ENCODE data around the gene IL1RL2.

Gene IL1RL2

GRCh38 chr2:102261467-102262135 lies 74.8 kb downstream of the IL1RL2 start:
- Histone ChIP-seq H3K27me3 (ENCODE audit: insufficient read depth, low read depth) (no peaks in the 10 kb centered on the region), H3K79me2 (ENCODE audit: insufficient read depth, low read depth) (no peaks in the 10 kb centered on the region), H3K36me3 (ENCODE audit: insufficient read depth) (no peaks in the 10 kb centered on the region), H3K27ac (no peak overlapping the region), H3K9ac (no peak overlapping the region), H3K4me1 (ENCODE audit: low read depth, poor library complexity, severe bottlenecking) (no peaks in the 10 kb centered on the region), H4K20me1 (ENCODE audit: insufficient read depth) (no peaks in the 10 kb centered on the region), H3K4me3 (IDR thresholded peaks at IDR 0.05; ENCODE audit: insufficient read depth, low read depth, low read length) (no peak overlapping the region), H3K4me2 (no peak overlapping the region), H2AFZ (ENCODE audit: low read depth) (no peak overlapping the region)
- TF ChIP-seq, protein P1, sequence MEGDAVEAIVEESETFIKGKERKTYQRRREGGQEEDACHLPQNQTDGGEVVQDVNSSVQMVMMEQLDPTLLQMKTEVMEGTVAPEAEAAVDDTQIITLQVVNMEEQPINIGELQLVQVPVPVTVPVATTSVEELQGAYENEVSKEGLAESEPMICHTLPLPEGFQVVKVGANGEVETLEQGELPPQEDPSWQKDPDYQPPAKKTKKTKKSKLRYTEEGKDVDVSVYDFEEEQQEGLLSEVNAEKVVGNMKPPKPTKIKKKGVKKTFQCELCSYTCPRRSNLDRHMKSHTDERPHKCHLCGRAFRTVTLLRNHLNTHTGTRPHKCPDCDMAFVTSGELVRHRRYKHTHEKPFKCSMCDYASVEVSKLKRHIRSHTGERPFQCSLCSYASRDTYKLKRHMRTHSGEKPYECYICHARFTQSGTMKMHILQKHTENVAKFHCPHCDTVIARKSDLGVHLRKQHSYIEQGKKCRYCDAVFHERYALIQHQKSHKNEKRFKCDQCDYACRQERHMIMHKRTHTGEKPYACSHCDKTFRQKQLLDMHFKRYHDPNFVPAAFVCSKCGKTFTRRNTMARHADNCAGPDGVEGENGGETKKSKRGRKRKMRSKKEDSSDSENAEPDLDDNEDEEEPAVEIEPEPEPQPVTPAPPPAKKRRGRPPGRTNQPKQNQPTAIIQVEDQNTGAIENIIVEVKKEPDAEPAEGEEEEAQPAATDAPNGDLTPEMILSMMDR (conservative IDR thresholded peaks at IDR 0.05; ENCODE audit: low read depth, low read length), result no peak

GRCh38 chr2:102262216-102263129 lies 75.7 kb downstream of the IL1RL2 start:
- Histone ChIP-seq H4K20me1 (ENCODE audit: insufficient read depth) (no peaks in the 10 kb centered on the region), H3K79me2 (ENCODE audit: insufficient read depth, low read depth) (no peaks in the 10 kb centered on the region), H3K9ac (no peak overlapping the region), H3K4me1 (ENCODE audit: low read depth, poor library complexity, severe bottlenecking) (no peaks in the 10 kb centered on the region), H3K4me3 (IDR thresholded peaks at IDR 0.05; ENCODE audit: insufficient read depth, low read depth, low read length) (no peak overlapping the region), H3K36me3 (ENCODE audit: insufficient read depth) (no peaks in the 10 kb centered on the region), H3K4me2 (no peak overlapping the region), H3K27ac (no peak overlapping the region), H3K27me3 (ENCODE audit: insufficient read depth, low read depth) (no peaks in the 10 kb centered on the region), H2AFZ (ENCODE audit: low read depth) (no peak overlapping the region)
- TF ChIP-seq, protein P1 (conservative IDR thresholded peaks at IDR 0.05; ENCODE audit: low read depth, low read length), result no peak

DNA sequence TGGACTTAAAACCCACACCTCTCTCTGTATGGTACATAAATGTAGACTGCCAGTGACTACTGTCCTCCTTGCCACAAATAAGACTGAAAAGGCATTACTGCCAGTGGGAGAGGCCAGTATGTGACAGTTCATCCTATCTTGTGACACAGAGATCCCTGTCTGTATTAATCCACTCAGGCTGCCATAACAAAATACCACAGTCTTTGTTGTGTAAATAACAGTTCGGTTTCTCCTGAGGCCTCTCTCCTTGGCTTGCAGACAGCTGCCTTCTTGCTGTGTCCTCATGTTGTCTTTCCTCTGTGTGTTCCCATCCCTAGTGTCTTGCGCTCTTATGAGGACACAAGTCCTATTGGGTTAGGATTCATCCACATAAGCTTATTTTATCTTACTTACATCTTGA lies 78.1 kb downstream of the IL1RL2 start:
- Histone ChIP-seq H4K20me1 (ENCODE audit: insufficient read depth) (no peaks in the 10 kb centered on the region), H3K4me1 (ENCODE audit: low read depth, poor library complexity, severe bottlenecking) (no peaks in the 10 kb centered on the region), H3K36me3 (ENCODE audit: insufficient read depth) (no peaks in the 10 kb centered on the region), H3K27me3 (ENCODE audit: insufficient read depth, low read depth) (no peaks in the 10 kb centered on the region), H3K4me3 (IDR thresholded peaks at IDR 0.05; ENCODE audit: insufficient read depth, low read depth, low read length) (no peak overlapping the region), H3K27ac (no peak overlapping the region), H2AFZ (ENCODE audit: low read depth) (no peak overlapping the region), H3K9ac (no peak overlapping the region), H3K79me2 (ENCODE audit: insufficient read depth, low read depth) (no peaks in the 10 kb centered on the region), H3K4me2 (no peak overlapping the region)
- TF ChIP-seq, protein P1 (conservative IDR thresholded peaks at IDR 0.05; ENCODE audit: low read depth, low read length), result no peak

DNA sequence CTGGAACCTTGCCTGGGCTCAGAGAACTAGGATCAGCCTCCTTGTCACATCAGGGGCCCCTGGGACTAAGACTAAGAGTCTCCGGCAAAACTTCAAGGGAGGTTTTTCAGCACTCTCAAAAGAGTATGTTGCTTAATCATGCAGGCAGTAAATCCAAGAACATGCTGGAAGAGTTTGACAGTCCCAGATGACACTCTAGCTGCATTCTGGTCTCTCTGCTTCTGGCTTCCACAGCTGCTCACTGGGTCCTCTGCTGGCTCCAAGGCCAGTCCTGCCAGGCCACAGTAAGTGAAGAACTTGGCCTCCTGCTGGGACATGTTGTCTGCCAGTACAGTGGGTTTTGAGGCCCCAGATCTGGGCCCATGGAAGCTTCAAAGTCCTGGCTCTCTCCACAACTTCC lies 79.4 kb downstream of the IL1RL2 start:
- no peaks in the 10 kb centered on the region for H3K79me2 ChIP-seq (ENCODE audit: insufficient read depth, low read depth)
- H3K9ac ChIP-seq, result no peak overlapping the region
- TF ChIP-seq, protein P1 (conservative IDR thresholded peaks at IDR 0.05; ENCODE audit: low read depth, low read length), result no peak
- H4K20me1 ChIP-seq (ENCODE audit: insufficient read depth), result no peaks in the 10 kb centered on the region
- H3K27ac ChIP-seq, result no peak overlapping the region
- no peaks in the 10 kb centered on the region for H3K27me3 ChIP-seq (ENCODE audit: insufficient read depth, low read depth)
- no peak overlapping the region for H3K4me3 ChIP-seq (IDR thresholded peaks at IDR 0.05; ENCODE audit: insufficient read depth, low read depth, low read length)
- H3K36me3 ChIP-seq (ENCODE audit: insufficient read depth), result no peaks in the 10 kb centered on the region
- no peak overlapping the region for H2AFZ ChIP-seq (ENCODE audit: low read depth)
- H3K4me1 ChIP-seq (ENCODE audit: low read depth, poor library complexity, severe bottlenecking), result no peaks in the 10 kb centered on the region
- H3K4me2 ChIP-seq, result no peak overlapping the region
